ENCODE measurements around the gene CCDC150.
"Not testable (repeated sequence)": the region's sequence is repeated elsewhere in the genome, so short reads cannot be mapped to it uniquely, and the experiment has no call there.

The CCDC150 gene

DNA sequence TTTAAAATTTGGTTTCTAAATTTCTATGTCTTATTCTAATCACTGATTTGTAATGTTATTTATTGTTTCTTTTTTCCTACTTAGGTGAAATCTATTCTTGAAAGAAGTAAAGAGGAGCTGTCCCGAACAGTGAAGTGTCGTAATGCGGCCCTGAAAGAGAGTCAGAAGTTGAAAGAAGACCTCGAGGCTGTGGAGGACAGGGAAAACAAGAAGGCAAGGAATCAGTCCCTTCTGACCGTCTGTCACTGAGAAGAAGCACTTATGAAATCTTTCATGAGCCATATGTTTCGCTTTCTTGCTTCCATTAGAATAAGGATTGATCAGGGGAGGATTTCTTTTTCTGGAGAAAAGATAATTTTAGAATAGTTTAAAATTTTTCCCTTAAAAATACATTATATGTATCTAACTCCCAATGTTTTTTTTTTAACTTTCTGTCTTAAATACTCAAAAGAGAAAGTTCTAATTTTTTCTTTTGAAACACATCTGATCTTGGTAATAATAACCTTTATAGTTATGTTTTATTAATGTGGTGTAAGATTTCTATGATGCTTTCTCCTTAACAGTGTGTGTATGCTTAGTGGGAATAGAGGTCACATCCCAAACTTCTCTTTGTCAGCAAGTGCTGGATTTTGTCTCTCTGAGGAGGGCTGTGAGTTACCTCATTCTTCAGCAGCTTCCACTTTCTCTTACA, 79.0 kb downstream of the CCDC150 start:
- no peak for DNase-seq

DNA sequence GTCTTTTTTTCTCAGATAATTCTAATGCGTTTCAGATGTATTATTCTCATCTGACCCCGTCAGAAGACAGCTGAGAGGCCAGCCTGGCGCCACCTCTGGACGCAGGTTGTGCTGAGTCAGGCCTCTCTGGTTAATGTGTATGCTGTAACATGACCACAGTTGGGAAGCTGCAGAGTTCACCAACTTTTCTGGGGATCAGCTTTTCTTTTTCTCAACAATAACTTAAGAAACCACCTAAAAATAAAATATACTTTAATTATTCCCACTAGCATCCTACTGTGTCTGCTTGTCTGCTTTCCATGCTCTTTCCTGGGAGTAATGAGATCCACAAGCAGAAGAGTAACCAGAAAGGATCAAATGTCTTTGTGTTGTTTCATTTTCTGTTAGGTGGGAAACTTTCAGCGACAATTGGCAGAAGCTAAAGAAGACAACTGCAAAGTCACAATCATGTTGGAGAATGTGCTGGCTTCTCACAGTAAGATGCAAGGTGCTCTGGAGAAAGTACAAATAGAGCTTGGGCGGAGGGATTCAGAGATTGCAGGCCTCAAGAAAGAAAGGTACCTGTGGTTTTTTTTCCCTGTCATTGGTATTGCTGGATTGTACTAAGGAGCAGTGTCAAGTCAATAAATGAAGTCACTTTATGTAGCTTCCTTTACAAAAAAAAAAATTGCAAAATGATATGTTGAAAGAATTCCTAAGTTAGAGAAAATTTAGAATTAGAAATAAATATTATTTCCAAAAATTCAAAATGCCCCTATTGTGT, 79.8 kb downstream of the CCDC150 start:
- no peak for DNase-seq

DNA sequence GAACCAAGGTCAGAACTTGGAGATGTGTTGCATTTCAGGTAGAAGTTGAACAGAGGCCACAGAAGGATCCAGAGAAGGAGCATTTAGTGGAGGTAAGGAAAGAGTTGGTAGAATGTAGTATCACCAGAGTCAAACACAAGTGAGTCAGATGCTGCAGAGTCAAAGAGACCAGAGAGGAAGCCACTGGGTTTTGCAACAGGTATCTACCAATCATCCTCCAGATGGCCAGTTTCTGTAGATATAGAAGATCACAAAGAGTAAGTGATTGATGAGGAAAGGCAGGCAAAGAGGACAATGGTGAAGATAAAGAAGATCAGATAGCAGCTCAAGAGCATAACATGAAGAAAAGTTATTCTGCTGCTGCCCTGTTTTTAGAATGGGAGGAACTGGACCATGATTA, 84.1 kb downstream of the CCDC150 start:
- DNase-seq: no peak

DNA sequence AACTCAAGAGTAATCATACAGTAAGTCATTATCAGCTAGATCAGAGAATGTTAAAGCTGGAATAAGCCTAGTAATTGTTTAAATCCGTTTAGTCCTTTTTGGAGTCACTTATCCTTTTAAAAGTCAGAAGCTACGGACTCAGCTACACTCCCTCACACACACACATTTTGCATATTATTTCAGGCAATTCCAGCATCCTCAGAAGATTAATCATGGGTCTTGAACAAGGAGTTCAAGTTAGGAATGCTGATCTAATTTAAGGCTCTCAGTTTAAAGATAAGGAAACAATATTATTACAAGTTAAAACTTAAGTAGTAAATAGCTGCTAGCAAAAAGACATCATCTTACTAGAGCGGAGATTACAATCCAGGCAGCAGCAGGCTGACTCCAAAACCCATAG, 85.7 kb downstream of the CCDC150 start:
- DNase-seq: no peak

DNA sequence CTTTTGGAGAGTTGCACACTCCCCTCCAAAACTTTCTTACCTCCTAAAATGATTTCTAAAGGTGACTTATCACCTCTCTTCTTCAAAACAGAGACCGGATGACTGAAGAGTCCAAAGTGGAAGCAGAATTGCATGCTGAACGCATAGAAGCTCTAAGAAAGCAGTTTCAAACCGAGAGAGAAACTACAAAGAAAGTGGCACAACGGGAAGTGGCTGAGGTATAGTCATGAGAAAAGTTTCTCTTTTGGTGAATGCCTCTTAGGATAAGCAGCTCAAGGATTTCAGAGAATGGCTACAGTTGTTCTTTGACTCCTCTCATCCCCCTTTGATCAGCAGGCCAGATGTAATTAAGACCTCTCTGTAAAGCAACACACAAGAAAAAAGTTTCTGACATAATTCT, 86.4 kb downstream of the CCDC150 start:
- no peak for DNase-seq

DNA sequence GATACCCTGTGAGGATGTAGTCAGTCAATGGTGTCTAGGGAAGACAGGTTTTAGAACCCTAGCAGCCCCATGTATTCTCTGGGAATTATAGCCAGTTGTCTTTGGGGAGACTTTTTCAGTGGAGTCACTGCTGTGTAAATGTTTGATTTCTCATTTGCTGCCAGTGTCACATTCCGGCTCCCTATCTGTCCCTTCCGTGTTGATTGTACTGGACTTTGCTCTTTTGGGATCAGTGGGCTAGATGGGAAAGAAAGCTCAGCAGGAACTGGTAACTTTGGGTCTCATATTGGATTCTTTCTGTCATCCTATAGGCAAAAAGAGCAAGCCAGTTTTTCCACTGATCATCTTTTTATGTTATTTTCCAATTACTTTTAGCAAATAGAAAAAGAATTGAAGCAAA, 89.9 kb downstream of the CCDC150 start:
- DNase-seq: no peak

GRCh38 chr2:196736646-196737045, 97.1 kb downstream of the CCDC150 start:
- DNase-seq: not testable (repeated sequence)

DNA sequence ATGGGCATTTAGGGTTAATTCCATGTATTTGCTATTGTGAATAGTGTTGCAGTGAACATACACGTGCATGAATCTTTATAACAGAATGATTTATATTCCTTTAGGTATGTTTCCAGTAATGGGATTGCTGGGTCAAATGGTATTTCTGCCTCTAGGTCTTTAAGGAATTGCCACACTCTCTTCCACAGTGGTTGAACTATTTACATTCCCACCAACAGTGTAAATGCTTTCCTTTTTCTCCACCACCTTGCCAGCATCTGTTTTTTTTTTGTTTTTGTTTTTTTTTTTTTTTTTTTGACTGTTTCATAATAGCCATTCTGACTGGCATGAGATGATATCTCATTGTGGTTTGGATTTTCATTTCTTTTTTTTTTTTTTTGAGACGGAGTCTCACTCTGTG, 97.5 kb downstream of the CCDC150 start:
- DNase-seq: no peak

GRCh38 chr2:196739031-196739430, 99.5 kb downstream of the CCDC150 start:
- no peak for DNase-seq

DNA sequence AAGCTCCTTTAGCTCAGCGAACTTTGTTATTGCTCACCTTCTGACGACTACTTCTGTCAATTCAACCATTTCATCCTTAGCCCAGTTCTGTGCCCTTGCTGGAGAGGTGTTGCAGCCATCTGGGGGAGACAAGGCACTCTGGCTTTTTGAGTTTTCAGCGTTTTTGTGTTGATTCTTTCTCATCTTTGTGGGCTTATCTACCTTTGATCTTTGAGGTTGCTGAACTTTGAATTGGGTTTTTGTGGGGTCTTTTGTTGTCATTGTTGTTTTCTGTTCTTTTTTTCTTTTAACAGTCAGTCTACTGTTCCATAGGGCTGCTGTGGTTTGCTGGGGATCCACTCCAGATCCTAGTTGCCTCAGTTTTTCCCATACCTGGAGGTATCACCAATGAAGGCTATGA, 102.7 kb downstream of the CCDC150 start:
- DNase-seq: no peak

DNA sequence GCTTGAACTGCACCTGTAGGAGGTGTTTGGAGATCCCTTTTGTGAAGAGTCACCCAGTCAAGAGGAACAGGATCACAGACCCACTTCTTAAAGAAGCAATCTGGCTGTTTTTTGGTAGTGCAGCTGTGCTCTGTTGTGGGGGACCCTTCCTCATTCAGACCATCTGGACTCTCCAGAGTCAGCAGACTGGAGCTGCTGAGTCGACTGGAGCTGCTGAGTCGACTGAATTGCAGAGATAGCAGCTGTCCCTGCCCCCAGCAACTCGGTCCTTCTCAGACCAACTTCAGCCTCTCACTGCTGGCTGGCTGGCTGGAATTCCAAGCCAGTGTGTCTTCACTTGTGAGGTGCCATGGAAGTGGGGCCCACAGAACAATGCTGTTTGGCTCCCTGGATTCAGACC, 103.2 kb downstream of the CCDC150 start:
- DNase-seq: no peak

DNA sequence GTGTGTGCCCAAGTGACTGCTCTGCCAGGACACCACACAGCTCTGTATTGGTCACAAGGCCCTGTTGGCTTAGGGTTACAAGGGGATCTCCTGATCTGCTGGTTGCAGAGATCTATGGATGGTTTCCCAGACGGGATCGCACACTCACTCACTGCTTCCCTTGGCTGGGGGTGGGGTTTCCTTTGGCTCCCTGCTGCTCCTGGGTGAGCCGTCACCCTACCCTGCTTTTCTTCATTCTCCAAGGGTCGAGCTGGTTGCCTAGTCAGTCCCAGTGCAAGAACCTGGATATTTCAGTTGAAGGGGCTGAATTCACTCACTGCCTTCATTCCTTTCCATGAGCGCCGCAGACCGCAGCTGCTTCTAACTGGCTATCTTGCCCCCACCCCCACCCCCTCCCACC, 103.7 kb downstream of the CCDC150 start:
- no peak for DNase-seq

- no peak for DNase-seq
Measured at GRCh38 chr2:196745711-196746110, 106.2 kb downstream of the CCDC150 start.

DNA sequence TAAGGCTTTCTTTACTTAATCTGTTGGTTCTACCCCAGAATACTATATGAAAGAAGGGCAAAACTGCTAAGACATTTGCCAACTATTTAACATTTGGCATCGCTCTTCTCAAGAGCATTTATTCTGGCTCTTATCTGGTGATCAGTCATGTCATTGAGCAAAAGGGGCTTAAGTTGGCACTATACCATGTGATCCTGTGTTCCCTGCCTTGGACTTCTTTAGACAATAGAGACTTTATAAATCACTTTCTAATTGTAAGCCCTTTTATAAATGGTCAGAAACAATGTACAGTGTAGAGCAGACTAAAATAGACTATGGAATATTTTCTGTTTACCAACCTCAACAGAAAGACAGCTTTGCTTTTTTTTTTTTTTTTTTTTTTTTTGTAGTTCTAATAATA, 107.9 kb downstream of the CCDC150 start:
- DNase-seq: no peak

- no peak for DNase-seq
Measured at GRCh38 chr2:196748123-196748522, 108.6 kb downstream of the CCDC150 start.

GRCh38 chr2:196750291-196750923, 110.9 kb downstream of the CCDC150 start:
- DNase-seq: no peak

DNA sequence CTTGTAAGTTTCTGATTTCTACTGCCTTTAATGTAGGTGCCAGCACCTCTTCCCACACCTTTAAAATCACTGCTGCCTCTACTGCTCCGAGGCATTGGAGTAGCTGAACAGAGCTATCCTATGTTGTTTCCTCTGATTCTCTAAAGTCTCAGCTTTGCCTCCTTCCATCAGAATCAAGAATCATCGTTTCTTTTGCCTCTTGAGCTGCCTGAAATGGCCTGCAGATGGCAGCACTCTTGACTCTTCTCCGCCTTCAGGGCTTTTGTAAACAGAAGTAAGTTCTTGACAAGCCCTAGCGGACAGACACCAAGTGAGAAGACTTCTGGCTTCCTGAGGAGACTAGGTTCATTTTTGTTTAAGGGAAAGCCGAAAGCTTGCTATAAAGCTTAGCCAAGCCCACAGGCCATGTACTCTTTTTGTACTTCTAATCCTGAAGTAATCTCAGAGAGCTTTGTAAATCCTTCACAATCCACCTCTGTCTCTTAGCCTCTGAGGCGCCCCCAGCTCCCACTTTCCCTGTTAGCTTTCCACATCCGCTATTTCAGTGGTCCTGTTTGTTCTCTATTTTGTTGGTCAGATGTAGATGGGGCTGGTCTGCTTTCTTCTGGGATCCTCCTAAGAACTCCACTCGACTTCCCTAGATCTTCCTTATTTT, 111.6 kb downstream of the CCDC150 start:
- peak; percentile 26 for DNase-seq

DNA sequence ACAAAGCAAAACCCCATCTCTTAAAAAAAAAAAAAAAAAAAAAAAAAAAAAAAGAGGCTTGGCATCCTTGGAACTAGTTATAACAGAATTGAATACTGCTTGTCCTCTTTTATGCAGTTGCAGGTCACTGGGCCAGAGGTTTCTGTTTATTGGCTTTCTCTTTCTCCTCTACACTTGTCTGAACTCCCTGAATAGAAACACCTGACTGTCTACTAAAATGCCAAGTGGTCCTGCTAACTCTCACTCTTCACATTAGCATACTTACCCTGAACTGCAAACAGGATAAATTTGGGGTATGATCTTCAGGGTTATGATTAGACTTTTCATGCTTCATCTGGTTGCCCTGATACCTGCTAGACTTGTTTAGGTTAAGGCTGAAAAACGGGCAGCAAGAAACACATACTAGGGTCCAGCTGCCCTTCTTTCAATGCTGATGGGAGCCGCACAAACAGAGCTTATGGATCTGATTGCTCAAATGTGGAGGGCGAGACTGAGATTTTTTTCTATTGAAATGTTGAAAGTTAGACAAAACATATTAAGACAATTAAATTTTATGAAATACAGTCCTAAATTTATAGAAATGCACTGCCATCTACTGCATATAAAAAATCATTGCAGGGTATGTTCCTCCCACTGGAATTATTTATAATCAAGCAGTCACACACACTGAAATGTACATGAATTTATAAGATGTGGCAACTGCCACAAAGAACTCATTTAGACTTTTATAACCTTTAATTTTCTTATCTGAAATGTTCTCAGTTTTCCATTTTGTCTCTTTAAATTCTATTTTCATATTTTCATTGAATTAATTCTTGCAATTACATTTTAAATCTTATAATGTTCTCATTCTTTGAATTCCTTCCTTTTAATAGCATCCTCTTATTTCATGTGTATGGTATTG, 119.2 kb downstream of the CCDC150 start:
- DNase-seq: no peak

- DNase-seq: no peak
Measured at GRCh38 chr2:196759378-196759706, 119.8 kb downstream of the CCDC150 start.

GRCh38 chr2:196767101-196767500, 127.6 kb downstream of the CCDC150 start:
- DNase-seq: no peak

Data from SIG-M5 (cell line).